HEK293 (cell line): ENCODE results near the gene TIMP4.

Experiments
- CTCF ChIA-PET: fragments of 350-600 bp; formaldehyde crosslinking; extraction: SDS; loops from one replicate; lab custom pipeline; 2021; ENCODE audit warnings: antibody characterized with exemption; lab: Yijun Ruan, JAX
- POLR2A ChIA-PET: fragments of 300-600 bp; formaldehyde crosslinking; extraction: SDS; loops from one replicate; lab custom pipeline; 2020; ENCODE audit warnings: antibody characterized with exemption, inconsistent platforms; lab: Yijun Ruan, JAX
- H3K27ac ChIP-seq: fragments of 200-500 bp; sonication (Bioruptor generic); 2 replicates; pipeline ENCODE4 v1.5.1; 2014; ENCODE audit warnings: low read depth, low read length, control low read depth, inconsistent platforms; ENCODE audit errors: extremely low read depth
- H3K36me3 ChIP-seq, 2 experiments: fragments of 200-500 bp in 1 of 2; sonication (Bioruptor generic) in 1 of 2; 1 replicate in 1 of 2; 2 replicates in 1 of 2; pipeline ENCODE4 v1.5.1; 2014 to 2017; ENCODE audit warnings: inconsistent platforms in 2 of 2, low read length in 2 of 2; ENCODE audit not compliant: control insufficient read depth in 2 of 2, insufficient read depth in 1 of 2
- H3K4me1 ChIP-seq: fragments of 200-500 bp; sonication (Bioruptor generic); 2 replicates; pipeline ENCODE4 v1.5.1; 2014; ENCODE audit warnings: mild to moderate bottlenecking, low read length, inconsistent platforms; ENCODE audit not compliant: control insufficient read depth, insufficient read depth
- H3K4me3 ChIP-seq: 2 replicates; pipeline ENCODE4 v1.5.1; 2011; ENCODE audit warnings: low read depth, mild to moderate bottlenecking, control low read depth, low read length, moderate library complexity
- H3K9me3 ChIP-seq: fragments of 200-500 bp; sonication (Bioruptor generic); 2 replicates; pipeline ENCODE4 v1.5.1; 2014; ENCODE audit warnings: low read depth, low read length, inconsistent platforms; ENCODE audit not compliant: control insufficient read depth, insufficient read depth
- EGR2 ChIP-seq: fragments of 450-650 bp; formaldehyde crosslinking; IDR thresholded peaks from 2 replicates; pipeline ENCODE4 v1.5.1; 2016; ENCODE audit warnings: low read depth, missing biosample characterization, missing genetic modification characterization
- OVOL3 ChIP-seq: fragments of 450-650 bp; formaldehyde crosslinking; IDR thresholded peaks from 2 replicates; pipeline ENCODE4 v1.5.1; 2016; ENCODE audit warnings: missing biosample characterization, missing genetic modification characterization
- PATZ1 ChIP-seq: fragments of 450-650 bp; formaldehyde crosslinking; IDR thresholded peaks from 2 replicates; pipeline ENCODE4 v1.5.1; 2016; ENCODE audit warnings: missing biosample characterization, missing genetic modification characterization
- SALL2 ChIP-seq: fragments of 450-650 bp; formaldehyde crosslinking; IDR thresholded peaks from 2 replicates; pipeline ENCODE4 v1.5.0; 2017; ENCODE audit warnings: missing biosample characterization, mild to moderate bottlenecking, missing genetic modification characterization, borderline replicate concordance
- ZBTB6 ChIP-seq: fragments of 450-650 bp; formaldehyde crosslinking; IDR thresholded peaks from 2 replicates; pipeline ENCODE4 v1.5.1; 2017; ENCODE audit warnings: missing biosample characterization, missing genetic modification characterization
- ZFHX2 ChIP-seq: fragments of 450-650 bp; formaldehyde crosslinking; conservative IDR thresholded peaks from 2 replicates; pipeline ENCODE4 v1.5.1; 2016; ENCODE audit warnings: missing biosample characterization, missing genetic modification characterization
- ZNF324 ChIP-seq: fragments of 450-650 bp; formaldehyde crosslinking; IDR thresholded peaks from 2 replicates; pipeline ENCODE4 v1.5.1; 2016; ENCODE audit warnings: missing biosample characterization, missing genetic modification characterization
- ZNF580 ChIP-seq: fragments of 450-650 bp; formaldehyde crosslinking; IDR thresholded peaks from 2 replicates; pipeline ENCODE4 v1.5.1; 2016; ENCODE audit warnings: missing biosample characterization, missing genetic modification characterization
- ZNF596 ChIP-seq: fragments of 450-650 bp; IDR thresholded peaks from 2 replicates; pipeline ENCODE4 v1.5.0; 2018; ENCODE audit warnings: missing biosample characterization, mild to moderate bottlenecking, missing genetic modification characterization, moderate library complexity
- ZNF621 ChIP-seq: fragments of 450-650 bp; formaldehyde crosslinking; IDR thresholded peaks from 2 replicates; pipeline ENCODE4 v1.5.1; 2017; ENCODE audit warnings: missing biosample characterization, missing genetic modification characterization
- ZNF701 ChIP-seq: fragments of 450-650 bp; formaldehyde crosslinking; IDR thresholded peaks from 2 replicates; pipeline ENCODE4 v1.5.1; 2016; ENCODE audit warnings: missing biosample characterization, missing genetic modification characterization
- ZSCAN16 ChIP-seq: fragments of 450-650 bp; formaldehyde crosslinking; IDR thresholded peaks from 2 replicates; pipeline ENCODE4 v1.5.1; 2016; ENCODE audit warnings: missing biosample characterization, missing genetic modification characterization

TIMP4 gene

GRCh38 chr3:12182687-12183441 is 24.2 kb upstream of the TIMP4 start (continued):
- no peak for TF ChIP-seq PATZ1 (tag by site-specific recombination)

GRCh38 chr3:12181806-12182205 is 23.1 kb upstream of the TIMP4 start:
- H3K27ac ChIP-seq, result no peak overlapping the region
- no peak overlapping the region for H3K4me3 ChIP-seq
- H3K9me3 ChIP-seq, result no peaks in the 10 kb centered on the region
- TF ChIP-seq ZNF596 (tag by site-specific recombination) (no peak), ZNF580 (tag by site-specific recombination) (no peak)
- CTCF ChIA-PET, result interaction anchor here (2.3 kb wide), 1 partner anchor 298 kb away, joined by 14 read pairs; no protein-coding TSS in a partner anchor
- H3K4me1 ChIP-seq, result no peaks in the 10 kb centered on the region; the same call in 1 of the 2 replicates
- no peaks in the 10 kb centered on the region for H3K36me3 ChIP-seq
- POLR2A ChIA-PET, result no interaction called here

GRCh38 chr3:12181301-12181700 is 22.6 kb upstream of the TIMP4 start:
- H3K4me1 ChIP-seq, result no peaks in the 10 kb centered on the region; the same call in 1 of the 2 replicates
- H3K36me3 ChIP-seq, result no peaks in the 10 kb centered on the region
- CTCF ChIA-PET, result interaction anchor here (1.2 to 6.9 kb wide), 3 partner anchors 13 to 299 kb away, joined by 3 to 72 read pairs (median 14); no protein-coding TSS in a partner anchor
- H3K27ac ChIP-seq, result no peak overlapping the region
- TF ChIP-seq ZSCAN16 (tag by site-specific recombination) (no peak), ZNF621 (tag by site-specific recombination) (no peak), OVOL3 (tag by site-specific recombination) (no peak), ZBTB6 (tag by site-specific recombination) (no peak), SALL2 (tag by site-specific recombination) (no peak), ZNF701 (tag by site-specific recombination) (no peak)
- TF ChIP-seq, all 188 proteins: peak for 0
- no peaks in the 10 kb centered on the region for H3K9me3 ChIP-seq
- no peak overlapping the region for H3K4me3 ChIP-seq
- POLR2A ChIA-PET, result no interaction called here

GRCh38 chr3:12180631-12181030 is 21.9 kb upstream of the TIMP4 start:
- Histone ChIP-seq H3K9me3 (no peaks in the 10 kb centered on the region), H3K27ac (no peak overlapping the region), H3K4me1 (no peaks in the 10 kb centered on the region; the same call in 1 of the 2 replicates), H3K4me3 (no peak overlapping the region), H3K36me3 (no peaks in the 10 kb centered on the region)
- ChIA-PET POLR2A (interaction anchor here (0.6 to 1.1 kb wide), 3 partner anchors 38 to 129 kb away, joined by 3 read pairs; partner anchors contain the start of gene PPARG), CTCF (interaction anchor here (1.2 to 6.9 kb wide), 3 partner anchors 14 to 299 kb away, joined by 3 to 72 read pairs (median 14); no protein-coding TSS in a partner anchor)
- TF ChIP-seq ZFHX2 (tag by site-specific recombination), result peak; percentile 40
- TF ChIP-seq EGR2 (tag by site-specific recombination), result 0 out of 2 replicates have a peak, but pooled peaks have one; percentile 12
- TF ChIP-seq ZNF324 (tag by site-specific recombination), result no peak
